K562 (cell line): ENCODE results near the gene APCDD1. TPM values are rescaled to one million over a fixed set of nuclear protein-coding genes. Genes with fewer than 3 reads are reported as not detected.

Experiments
- ATAC-seq: fragments of 200-7000 bp; cut with Tn5 transposase; 3 replicates; pipeline ENCODE4 v1.9.1; 2020; ENCODE audit warnings: moderate library complexity
- BruUV-seq: library from RNA; stranded (reverse); fragments of 400-500 nt; replicated peaks from 2 replicates; lab custom pipeline; 2021; lab: Mats Ljungman, UMichigan
- CTCF ChIA-PET: fragments of 300-600 bp; formaldehyde crosslinking; extraction: SDS; loops from one replicate; lab custom pipeline; 2021; ENCODE audit warnings: low intra/inter-chr PET ratio; lab: Yijun Ruan, JAX
- POLR2A ChIA-PET: fragments of 300-600, 350-650 bp; sonication (Branson Sonifier 250); formaldehyde crosslinking; extraction: SDS; loops from one replicate; lab custom pipeline; 2021; ENCODE audit warnings: antibody characterized with exemption, inconsistent platforms; lab: Yijun Ruan, JAX
- DNase-seq, 4 experiments: peaks; one replicate each; pipeline versions ENCODE4 v3.0.0 to v3.0.0-alpha.2; 2011 to 2018; ENCODE audit warnings: low spot score in 3 of 4, mixed read lengths in 3 of 4; ENCODE audit errors: extremely low read depth in 1 of 4
- FAIRE-seq: peaks from 2 replicates; lab custom pipeline; 2011; peaks lifted over from hg19 to GRCh38; lab: Jason Lieb, UNC
- H2AFZ ChIP-seq: 2 replicates; pipeline ENCODE4 v1.6.0; 2011; ENCODE audit warnings: low read depth, low read length, control low read depth, inconsistent platforms
- H3K27ac ChIP-seq: fragments of 200-600 bp; 3 replicates; pipeline ENCODE4 v1.8.0; 2011; ENCODE audit warnings: low read depth, mild to moderate bottlenecking, control low read depth, inconsistent platforms, low read length, moderate library complexity, mixed read lengths; ENCODE audit errors: extremely low read depth
- H3K27me3 ChIP-seq, 2 experiments: fragments of 300-600 bp in 1 of 2; 2 replicates in 1 of 2; 3 replicates in 1 of 2; pipeline versions ENCODE4 v1.6.0 to v1.8.0; 2011; ENCODE audit warnings: inconsistent platforms in 2 of 2, low read length in 2 of 2, mild to moderate bottlenecking in 1 of 2, mixed read lengths in 1 of 2, moderate library complexity in 1 of 2; ENCODE audit not compliant: control insufficient read depth in 2 of 2, insufficient read depth in 2 of 2
- H3K36me3 ChIP-seq: fragments of 300-600 bp; 3 replicates; pipeline ENCODE4 v1.8.0; 2011; ENCODE audit warnings: mild to moderate bottlenecking, low read length, inconsistent platforms; ENCODE audit not compliant: control insufficient read depth, insufficient read depth
- H3K4me1 ChIP-seq, 2 experiments: fragments of 200-600 bp in 1 of 2; replicated peaks in 1 of 2; 2 replicates in 1 of 2; 3 replicates in 1 of 2; pipeline versions ENCODE4 v1.5.1 to v1.8.0; 2011; ENCODE audit warnings: inconsistent platforms in 2 of 2, low read length in 2 of 2, mild to moderate bottlenecking in 1 of 2, mixed read lengths in 1 of 2, moderate library complexity in 1 of 2; ENCODE audit not compliant: control insufficient read depth in 2 of 2, insufficient read depth in 2 of 2
- H3K4me2 ChIP-seq: 2 replicates; pipeline ENCODE4 v1.6.1; 2011; ENCODE audit warnings: low read length, control low read depth, inconsistent platforms, mixed read lengths; ENCODE audit not compliant: insufficient read depth
- H3K4me3 ChIP-seq: fragments of 200-600 bp; sonication (generic), shearing (Covaris generic); 2 replicates; pipeline ENCODE4 v1.5.1; 2016; ENCODE audit warnings: control low read depth, inconsistent platforms
- H3K79me2 ChIP-seq: fragments of 200-600 bp; 3 replicates; pipeline ENCODE4 v1.8.0; 2011; ENCODE audit warnings: low read length, inconsistent platforms; ENCODE audit not compliant: control insufficient read depth, insufficient read depth
- H3K9ac ChIP-seq, 2 experiments: 2 replicates each; pipeline versions ENCODE4 v1.6.0 to v1.6.1; 2011; ENCODE audit warnings: low read depth in 2 of 2, low read length in 2 of 2, control low read depth in 1 of 2, inconsistent platforms in 1 of 2, mild to moderate bottlenecking in 1 of 2, mixed read lengths in 1 of 2; ENCODE audit not compliant: insufficient read depth in 1 of 2
- H3K9me1 ChIP-seq: one replicate; pipeline ENCODE4 v1.6.0; 2011; ENCODE audit warnings: inconsistent platforms, mild to moderate bottlenecking, low read length, moderate library complexity; ENCODE audit not compliant: control insufficient read depth, insufficient read depth
- H3K9me3 ChIP-seq: replicated peaks from 2 replicates; pipeline ENCODE4 v1.5.1; 2011; ENCODE audit warnings: low read depth, low read length, inconsistent platforms; ENCODE audit not compliant: control insufficient read depth, insufficient read depth
- H4K20me1 ChIP-seq: replicated peaks from 2 replicates; pipeline ENCODE4 v1.6.1; 2011; ENCODE audit warnings: low read length, inconsistent platforms, mixed read lengths; ENCODE audit not compliant: control insufficient read depth, insufficient read depth
- DEAF1 ChIP-seq: fragments of 450-650 bp; formaldehyde crosslinking; IDR thresholded peaks from 2 replicates; pipeline ENCODE4 v1.4.0; 2020; ENCODE audit warnings: mild to moderate bottlenecking, moderate library complexity
- FOXK1 ChIP-seq: sonication (generic); formaldehyde crosslinking; IDR thresholded peaks from 2 replicates; pipeline ENCODE4 v1.8.0; 2022; ENCODE audit warnings: missing genetic modification reagents, mild to moderate bottlenecking, borderline replicate concordance
- KAT7 ChIP-seq: sonication (generic); formaldehyde crosslinking; IDR thresholded peaks from 2 replicates; pipeline ENCODE4 v1.8.0; 2022; ENCODE audit warnings: missing genetic modification reagents, mild to moderate bottlenecking, borderline replicate concordance
- KDM4B ChIP-seq, 2 experiments: fragments of 450-650 bp in 1 of 2; sonication (generic) in 1 of 2; IDR thresholded peaks; 2 replicates each; pipeline ENCODE4 v1.6.1; 2016 to 2017; ENCODE audit warnings: borderline replicate concordance in 2 of 2, antibody characterized with exemption in 1 of 2, low read depth in 1 of 2, mild to moderate bottlenecking in 1 of 2
- LEF1 ChIP-seq: fragments of 450-650 bp; IDR thresholded peaks from 2 replicates; pipeline ENCODE4 v1.6.1; 2016; ENCODE audit warnings: mild to moderate bottlenecking
- ZKSCAN1 ChIP-seq: fragments of 150-350 bp; IDR thresholded peaks from 2 replicates; pipeline ENCODE4 v1.6.1; 2016; ENCODE audit warnings: low read depth, low read length
- ZNF232 ChIP-seq: sonication (generic); formaldehyde crosslinking; IDR thresholded peaks from 2 replicates; pipeline ENCODE4 v1.8.0; 2022; ENCODE audit warnings: mild to moderate bottlenecking, missing genetic modification reagents
- ZNF316 ChIP-seq: fragments of 450-650 bp; IDR thresholded peaks from 2 replicates; pipeline ENCODE4 v1.6.1; 2016
- WGBS: fragments of 100-300 bp; shearing (Covaris generic); methylation state at CpG from one replicate; pipeline ENCODE4 v1.1.6; 2016; ENCODE audit warnings: low coverage, mixed read lengths; ENCODE audit not compliant: insufficient coverage; ENCODE audit errors: missing lambda C conversion rate; 5-methylcytosine and 5-hydroxymethylcytosine counted together
- in situ Hi-C: fragments of 300-500 bp; cut with MboI; formaldehyde crosslinking; loops from 4 replicates; pipeline ENCODE4 v1.15.0; 2018; ENCODE audit warnings: inconsistent platforms, mixed read lengths
- intact Hi-C: fragments of 100-400 bp; cut with micrococcal nuclease; formaldehyde crosslinking; loops from 2 replicates; pipeline ENCODE4 v1.14.2; 2022
- polyA plus RNA-seq, 8 experiments: library from polyadenylated mRNA; depleted of rRNA in 4 of 8; stranded (reverse) in 5 of 8; unstranded in 3 of 8; fragments of >200 nt; fragmentation: Nextera tagmentation in 2 of 8; fragmentation: Illumina TruSeq in 1 of 8; extraction: Ambion mirVana in 2 of 8; extraction: Trizol in 1 of 8; gene quantifications; 2 replicates each; pipeline versions ENCODE4 v1.2.1 to v1.2.3, GENCODE V29; 2011 to 2014; ENCODE audit warnings: inconsistent platforms in 1 of 8, missing spikeins in 1 of 8
- total RNA-seq, 7 experiments: library from RNA; depleted of rRNA in 6 of 7; stranded (reverse); fragments of >200 nt in 6 of 7; fragmentation: Illumina TruSeq in 2 of 7; extraction: Trizol in 2 of 7; gene quantifications; 2 replicates each; pipeline versions ENCODE4 v1.2.1 to v1.2.3, GENCODE V29; 2011 to 2021; ENCODE audit warnings: low replicate concordance in 1 of 7
- TF ChIP-seq, protein P1 (sequence below): sonication (generic); formaldehyde crosslinking; IDR thresholded peaks from 2 replicates; pipeline ENCODE4 v1.8.0; 2023; ENCODE audit warnings: mild to moderate bottlenecking, missing genetic modification reagents
- TF ChIP-seq, protein P2 (sequence below): fragments of 250-450 bp; sonication (Bioruptor Pico); IDR thresholded peaks from 2 replicates; pipeline ENCODE4 v1.6.1; 2021; ENCODE audit warnings: mild to moderate bottlenecking
- TF ChIP-seq, protein P3 (sequence below): fragments of 450-650 bp; IDR thresholded peaks from 2 replicates; pipeline ENCODE4 v1.7.0; 2016; ENCODE audit warnings: borderline replicate concordance
- TF ChIP-seq, protein P4 (sequence below): sonication (generic); formaldehyde crosslinking; IDR thresholded peaks from 2 replicates; pipeline ENCODE4 v1.8.1; 2023; ENCODE audit warnings: mild to moderate bottlenecking, missing genetic modification reagents

APCDD1 gene
- total and polyA plus RNA-seq, 9 of the 15 experiments (the other 6 are each of a cell fraction or from before 2014, with no cell fraction given), result 0.07 TPM; not detected in 8

DNA sequence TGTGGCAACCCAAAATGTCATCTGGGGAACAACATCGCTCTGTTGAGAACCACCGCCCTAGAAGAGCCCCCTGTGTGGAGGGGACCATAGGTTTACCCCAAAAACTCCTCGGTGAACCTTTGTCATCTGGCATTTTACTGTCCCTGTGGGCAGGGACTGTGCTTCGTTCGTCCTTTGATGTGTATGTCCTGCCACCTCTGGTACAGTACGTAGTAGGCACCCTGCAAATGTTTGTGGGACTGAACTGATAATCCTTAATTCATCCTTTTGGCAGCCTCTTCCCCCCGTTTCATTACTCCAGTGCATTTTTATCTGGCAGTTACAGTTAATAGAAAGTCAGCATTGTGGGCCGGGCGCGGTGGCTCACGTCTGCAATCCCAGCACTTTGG lies 72.1 kb downstream of the APCDD1 start:
- BruUV-seq, result TSS peak; percentile 34
- Histone ChIP-seq H3K79me2 (peaks cover 54% of the 10 kb centered on the region), H4K20me1 (peaks cover 10% of the 10 kb centered on the region; the same call in 1 of the 2 replicates), H3K27ac (peak overlapping the region; percentile 74), H3K4me2 (peak overlapping the region; percentile 98), H3K4me1 (peaks cover 9 to 39% of the 10 kb centered on the region in 2 experiments), H3K9me1 (no peaks in the 10 kb centered on the region), H3K4me3 (peak overlapping the region; percentile 77), H3K27me3 (no peaks in the 10 kb centered on the region), H2AFZ (peak overlapping the region; percentile 37), H3K9ac (peak overlapping the region; percentile 78 to 92), H3K9me3 (no peaks in the 10 kb centered on the region), H3K36me3 (peaks cover 10% of the 10 kb centered on the region; the same call in 1 of the 3 replicates)
- peak; percentile 8 for ATAC-seq
- peak in 1 of 4 experiments; percentile 45 for DNase-seq
- ChIA-PET CTCF (no interaction called here), POLR2A (interaction anchor here (0.6 to 1.3 kb wide), 3 partner anchors 11 to 540 kb away, joined by 3 to 4 read pairs (median 3); no protein-coding TSS in a partner anchor)
- intact Hi-C loops (loop anchor here (10.0 kb wide), 1 partner anchor 822 kb away; the partner anchor contains the start of gene RAB31), in situ Hi-C loops (no loop called here)
- WGBS, result 0% methylated on average over 11 of the region's 11 CpGs
- no peak for FAIRE-seq
- TF ChIP-seq ZKSCAN1 (peak; percentile 82), KDM4B (IDR thresholded peaks at IDR 0.05; ENCODE audit: borderline replicate concordance in 2 of 2, low read depth in 1 of 2) (no peak), KAT7 (CRISPR knock-in tag) (0 out of 2 replicates have a peak, but pooled peaks have one; percentile 15), FOXK1 (CRISPR knock-in tag) (0 out of 2 replicates have a peak, but pooled peaks have one; percentile 38), DEAF1 (no peak), ZNF316 (0 out of 2 replicates have a peak, but pooled peaks have one; percentile 4), LEF1 (peak; percentile 34; the same call in 1 of the 2 replicates), ZNF232 (CRISPR knock-in tag) (0 out of 2 replicates have a peak, but pooled peaks have one; percentile 46)
- TF ChIP-seq, protein P1, sequence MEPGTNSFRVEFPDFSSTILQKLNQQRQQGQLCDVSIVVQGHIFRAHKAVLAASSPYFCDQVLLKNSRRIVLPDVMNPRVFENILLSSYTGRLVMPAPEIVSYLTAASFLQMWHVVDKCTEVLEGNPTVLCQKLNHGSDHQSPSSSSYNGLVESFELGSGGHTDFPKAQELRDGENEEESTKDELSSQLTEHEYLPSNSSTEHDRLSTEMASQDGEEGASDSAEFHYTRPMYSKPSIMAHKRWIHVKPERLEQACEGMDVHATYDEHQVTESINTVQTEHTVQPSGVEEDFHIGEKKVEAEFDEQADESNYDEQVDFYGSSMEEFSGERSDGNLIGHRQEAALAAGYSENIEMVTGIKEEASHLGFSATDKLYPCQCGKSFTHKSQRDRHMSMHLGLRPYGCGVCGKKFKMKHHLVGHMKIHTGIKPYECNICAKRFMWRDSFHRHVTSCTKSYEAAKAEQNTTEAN, result 0 out of 2 replicates have a peak, but pooled peaks have one; percentile 42
- TF ChIP-seq, protein P2, sequence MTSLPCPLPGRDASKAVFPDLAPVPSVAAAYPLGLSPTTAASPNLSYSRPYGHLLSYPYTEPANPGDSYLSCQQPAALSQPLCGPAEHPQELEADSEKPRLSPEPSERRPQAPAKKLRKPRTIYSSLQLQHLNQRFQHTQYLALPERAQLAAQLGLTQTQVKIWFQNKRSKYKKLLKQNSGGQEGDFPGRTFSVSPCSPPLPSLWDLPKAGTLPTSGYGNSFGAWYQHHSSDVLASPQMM (CRISPR knock-in tag), result no peak
- TF ChIP-seq, protein P3, sequence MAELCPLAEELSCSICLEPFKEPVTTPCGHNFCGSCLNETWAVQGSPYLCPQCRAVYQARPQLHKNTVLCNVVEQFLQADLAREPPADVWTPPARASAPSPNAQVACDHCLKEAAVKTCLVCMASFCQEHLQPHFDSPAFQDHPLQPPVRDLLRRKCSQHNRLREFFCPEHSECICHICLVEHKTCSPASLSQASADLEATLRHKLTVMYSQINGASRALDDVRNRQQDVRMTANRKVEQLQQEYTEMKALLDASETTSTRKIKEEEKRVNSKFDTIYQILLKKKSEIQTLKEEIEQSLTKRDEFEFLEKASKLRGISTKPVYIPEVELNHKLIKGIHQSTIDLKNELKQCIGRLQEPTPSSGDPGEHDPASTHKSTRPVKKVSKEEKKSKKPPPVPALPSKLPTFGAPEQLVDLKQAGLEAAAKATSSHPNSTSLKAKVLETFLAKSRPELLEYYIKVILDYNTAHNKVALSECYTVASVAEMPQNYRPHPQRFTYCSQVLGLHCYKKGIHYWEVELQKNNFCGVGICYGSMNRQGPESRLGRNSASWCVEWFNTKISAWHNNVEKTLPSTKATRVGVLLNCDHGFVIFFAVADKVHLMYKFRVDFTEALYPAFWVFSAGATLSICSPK, result 0 out of 2 replicates have a peak, but pooled peaks have one; percentile 9
- TF ChIP-seq, protein P4, sequence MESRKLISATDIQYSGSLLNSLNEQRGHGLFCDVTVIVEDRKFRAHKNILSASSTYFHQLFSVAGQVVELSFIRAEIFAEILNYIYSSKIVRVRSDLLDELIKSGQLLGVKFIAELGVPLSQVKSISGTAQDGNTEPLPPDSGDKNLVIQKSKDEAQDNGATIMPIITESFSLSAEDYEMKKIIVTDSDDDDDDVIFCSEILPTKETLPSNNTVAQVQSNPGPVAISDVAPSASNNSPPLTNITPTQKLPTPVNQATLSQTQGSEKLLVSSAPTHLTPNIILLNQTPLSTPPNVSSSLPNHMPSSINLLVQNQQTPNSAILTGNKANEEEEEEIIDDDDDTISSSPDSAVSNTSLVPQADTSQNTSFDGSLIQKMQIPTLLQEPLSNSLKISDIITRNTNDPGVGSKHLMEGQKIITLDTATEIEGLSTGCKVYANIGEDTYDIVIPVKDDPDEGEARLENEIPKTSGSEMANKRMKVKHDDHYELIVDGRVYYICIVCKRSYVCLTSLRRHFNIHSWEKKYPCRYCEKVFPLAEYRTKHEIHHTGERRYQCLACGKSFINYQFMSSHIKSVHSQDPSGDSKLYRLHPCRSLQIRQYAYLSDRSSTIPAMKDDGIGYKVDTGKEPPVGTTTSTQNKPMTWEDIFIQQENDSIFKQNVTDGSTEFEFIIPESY (CRISPR knock-in tag), result 0 out of 2 replicates have a peak, but pooled peaks have one; percentile 17
